Sigmoid colon (tissue), 7 donors: Measurements from ENCODE around the gene MGMT. TPM values are rescaled to one million over a fixed set of nuclear protein-coding genes. Genes with fewer than 3 reads are reported as not detected.

Source experiments
- DNase-seq: peaks from one replicate; pipeline ENCODE4 v3.0.0-alpha.2; 2019
- H3K27ac ChIP-seq, 4 donors: fragments of 200-600 bp; sonication (generic); one replicate each; pipeline ENCODE4 v1.5.1; 2016 to 2019; ENCODE audit warnings: mild to moderate bottlenecking in 1 of 4
- H3K27me3 ChIP-seq, 3 donors: fragments of 200-600 bp; sonication (generic); one replicate each; pipeline ENCODE4 v1.5.1; 2019; ENCODE audit warnings: mild to moderate bottlenecking in 1 of 3
- H3K36me3 ChIP-seq, 4 donors: fragments of 200-600 bp; sonication (generic); one replicate each; pipeline ENCODE4 v1.5.1; 2016 to 2019
- H3K4me1 ChIP-seq, 4 donors: fragments of 200-600 bp; sonication (generic); one replicate each; pipeline ENCODE4 v1.5.1; 2017 to 2019
- H3K4me3 ChIP-seq, 4 donors: fragments of 200-600 bp; sonication (generic); one replicate each; pipeline ENCODE4 v1.5.1; 2017 to 2019; ENCODE audit warnings: mild to moderate bottlenecking in 2 of 4, moderate library complexity in 1 of 4
- H3K9me3 ChIP-seq, 4 donors: fragments of 200-600 bp in 3 of 4; sonication (generic) in 3 of 4; one replicate each; pipeline versions ENCODE4 v1.5.1 to v1.6.1; 2013 to 2019
- CTCF ChIP-seq, 4 experiments: fragments of 450-650 bp in 3 of 4; fragments of 200-600 bp in 1 of 4; IDR thresholded peaks; one replicate each; pipeline ENCODE4 v1.5.1; 2016 to 2019; ENCODE audit warnings: antibody characterized with exemption in 4 of 4, mild to moderate bottlenecking in 3 of 4, moderate library complexity in 2 of 4
- EP300 ChIP-seq, 4 donors: sonication (generic); formaldehyde crosslinking; IDR thresholded peaks; one replicate each; pipeline ENCODE4 v1.6.1; 2017; ENCODE audit warnings: antibody characterized with exemption in 4 of 4
- POLR2A ChIP-seq, 2 donors: fragments of 450-650 bp; IDR thresholded peaks; one replicate each; pipeline ENCODE4 v1.6.1; 2016; ENCODE audit warnings: antibody characterized with exemption in 2 of 2, mild to moderate bottlenecking in 2 of 2, moderate library complexity in 2 of 2
- POLR2AphosphoS5 ChIP-seq, 4 donors: sonication (generic); formaldehyde crosslinking; IDR thresholded peaks; one replicate each; pipeline ENCODE4 v1.6.1; 2017; ENCODE audit warnings: antibody characterized with exemption in 4 of 4
- WGBS, 2 donors: extraction: QIAGEN DNeasy Blood & Tissue Kit; methylation state at CpG; one replicate each; pipeline ENCODE4 v1.1.7; 2013; 5-methylcytosine and 5-hydroxymethylcytosine counted together
- intact Hi-C: fragments of 100-400 bp; cut with DNase I; formaldehyde crosslinking; loops from one replicate; pipeline ENCODE4 v1.15.1; 2023
- polyA plus RNA-seq, 3 donors: library from polyadenylated mRNA; stranded (reverse); fragments of 200-250 nt; gene quantifications; one replicate each; pipeline ENCODE4 v1.2.3, GENCODE V29; 2013
- total RNA-seq, 4 donors: library from RNA; depleted of rRNA; stranded (reverse); fragments of >200 nt; gene quantifications; one replicate each; pipeline ENCODE4 v1.1.0, GENCODE V29; 2016
- donor health status: healthy with polysubstance abuse.
- donor health status: Bipolar disorder and iron deficiency.
- donor health status: healthy.

MGMT gene
- total and polyA plus RNA-seq, 7 donors, result 7.2 to 40.3 (median 24.3) TPM

GRCh38 chr10:129474642-129475041, 7.6 kb downstream of the MGMT start:
- 94 to 95% methylated on average over 11 of the region's 11 CpGs for WGBS, 2 donors
- no peak overlapping the region for H3K4me3 ChIP-seq

DNA sequence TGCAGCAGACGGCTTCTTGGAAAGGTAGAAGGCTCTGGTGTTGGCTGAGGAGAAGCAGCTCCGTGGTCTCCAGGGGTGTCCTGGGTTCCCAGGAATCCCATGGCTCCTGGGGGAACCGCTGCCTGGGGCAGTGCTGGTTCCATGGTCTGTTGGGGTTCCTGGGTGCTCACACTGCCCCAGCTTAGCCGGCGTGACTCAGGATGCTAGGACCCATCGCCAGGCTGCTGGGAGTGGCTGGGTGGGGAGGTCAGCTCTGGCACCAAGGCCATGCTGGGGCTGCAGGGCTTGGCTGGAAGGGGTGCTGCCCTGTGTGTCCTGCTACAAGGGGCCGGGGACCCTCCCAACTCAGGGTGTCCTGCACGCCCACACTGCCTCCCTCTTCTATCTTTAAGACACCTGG, 9.4 kb downstream of the MGMT start:
- H3K27ac ChIP-seq, result no peak overlapping the region
- no peak overlapping the region for H3K4me3 ChIP-seq
- H3K27me3 ChIP-seq, result no peaks in the 10 kb centered on the region
- H3K36me3 ChIP-seq, result peaks cover 0 to 9% (median 0%) of the 10 kb centered on the region in 4 donors
- peaks cover 0 to 2% (median 0%) of the 10 kb centered on the region in 4 donors for H3K9me3 ChIP-seq
- no peak for DNase-seq
- intact Hi-C loops, result no loop called here
- no peaks in the 10 kb centered on the region for H3K4me1 ChIP-seq
- 94 to 96% methylated on average over 8 of the region's 8 CpGs for WGBS, 2 donors
- TF ChIP-seq CTCF (IDR thresholded peaks at IDR 0.05) (no peak), EP300 (IDR thresholded peaks at IDR 0.05) (no peak), POLR2AphosphoS5 (IDR thresholded peaks at IDR 0.05) (no peak), POLR2A (IDR thresholded peaks at IDR 0.05) (no peak)

More at GRCh38 chr10:129474642-129475041, 7.6 kb downstream of the MGMT start:
- Histone ChIP-seq H3K4me1 (no peaks in the 10 kb centered on the region), H3K9me3 (peaks cover 0 to 2% (median 0%) of the 10 kb centered on the region in 4 donors), H3K27ac (no peak overlapping the region), H3K27me3 (no peaks in the 10 kb centered on the region), H3K36me3 (peaks cover 0 to 21% (median 2%) of the 10 kb centered on the region in 4 donors)
- DNase-seq, result no peak
- TF ChIP-seq POLR2AphosphoS5 (IDR thresholded peaks at IDR 0.05) (no peak), EP300 (IDR thresholded peaks at IDR 0.05) (no peak), CTCF (IDR thresholded peaks at IDR 0.05) (no peak), POLR2A (IDR thresholded peaks at IDR 0.05) (no peak)
- intact Hi-C loops, result no loop called here

DNA sequence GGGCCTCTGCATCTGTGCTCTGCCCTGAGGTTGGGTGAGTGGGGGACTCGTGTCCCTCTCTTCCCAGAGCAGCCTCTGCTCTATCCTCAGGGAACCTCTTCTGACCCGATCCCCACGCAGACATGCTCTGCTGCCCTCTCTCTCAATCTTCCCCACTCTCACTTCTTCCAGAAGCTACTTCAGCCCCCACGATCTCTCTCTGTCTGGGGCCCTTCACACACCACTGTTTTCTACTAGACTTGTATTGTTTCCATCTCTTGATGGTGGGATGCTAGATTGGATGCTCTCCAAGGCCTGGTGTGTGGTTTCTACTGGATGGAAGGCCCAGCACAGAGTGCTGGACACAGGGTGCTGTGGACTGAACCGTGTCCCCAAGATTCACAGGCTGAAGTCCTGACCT, 10.0 kb downstream of the MGMT start:
- 92 to 93% methylated on average over 5 of the region's 5 CpGs for WGBS, 2 donors
- no peaks in the 10 kb centered on the region for H3K27me3 ChIP-seq
- intact Hi-C loops, result no loop called here
- H3K36me3 ChIP-seq, result peaks cover 0 to 4% (median 0%) of the 10 kb centered on the region in 4 donors
- no peak overlapping the region for H3K27ac ChIP-seq
- TF ChIP-seq EP300 (IDR thresholded peaks at IDR 0.05) (no peak), POLR2A (IDR thresholded peaks at IDR 0.05) (no peak), POLR2AphosphoS5 (IDR thresholded peaks at IDR 0.05) (no peak), CTCF (IDR thresholded peaks at IDR 0.05) (no peak)
- no peak for DNase-seq
- no peak overlapping the region for H3K4me3 ChIP-seq
- no peaks in the 10 kb centered on the region for H3K4me1 ChIP-seq
- peaks cover 0 to 4% (median 0%) of the 10 kb centered on the region in 4 donors for H3K9me3 ChIP-seq

DNA sequence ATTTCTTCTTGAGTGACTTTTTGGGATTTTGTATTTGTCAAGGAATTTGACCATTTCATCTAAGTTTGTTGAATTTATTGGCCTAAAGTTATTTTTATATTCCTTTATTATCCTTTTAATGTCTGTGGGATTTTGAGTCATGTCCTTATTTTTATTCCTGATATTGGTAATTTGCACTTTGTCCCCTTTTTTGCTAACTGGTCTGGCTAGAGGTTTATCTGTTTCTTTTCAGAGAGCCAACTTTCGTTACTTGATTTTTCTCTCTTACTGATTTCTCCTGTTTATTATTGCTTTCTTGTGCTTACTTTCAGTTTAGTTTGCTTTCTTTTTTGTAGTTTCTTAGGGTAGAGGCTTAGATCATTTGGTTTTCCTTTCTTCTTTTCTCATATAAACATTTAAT, 14.6 kb downstream of the MGMT start:
- Histone ChIP-seq H3K4me1 (no peaks in the 10 kb centered on the region), H3K36me3 (no peaks in the 10 kb centered on the region), H3K27me3 (no peaks in the 10 kb centered on the region), H3K27ac (no peak overlapping the region), H3K9me3 (peaks cover 3 to 20% (median 9%) of the 10 kb centered on the region in 4 donors), H3K4me3 (no peak overlapping the region)
- WGBS, 2 donors, result 88 to 90% methylated on average over 1 of the region's 1 CpG
- intact Hi-C loops, result no loop called here
- DNase-seq, result no peak
- TF ChIP-seq EP300 (IDR thresholded peaks at IDR 0.05) (no peak), POLR2A (IDR thresholded peaks at IDR 0.05) (no peak), POLR2AphosphoS5 (IDR thresholded peaks at IDR 0.05) (no peak), CTCF (IDR thresholded peaks at IDR 0.05) (no peak)

DNA sequence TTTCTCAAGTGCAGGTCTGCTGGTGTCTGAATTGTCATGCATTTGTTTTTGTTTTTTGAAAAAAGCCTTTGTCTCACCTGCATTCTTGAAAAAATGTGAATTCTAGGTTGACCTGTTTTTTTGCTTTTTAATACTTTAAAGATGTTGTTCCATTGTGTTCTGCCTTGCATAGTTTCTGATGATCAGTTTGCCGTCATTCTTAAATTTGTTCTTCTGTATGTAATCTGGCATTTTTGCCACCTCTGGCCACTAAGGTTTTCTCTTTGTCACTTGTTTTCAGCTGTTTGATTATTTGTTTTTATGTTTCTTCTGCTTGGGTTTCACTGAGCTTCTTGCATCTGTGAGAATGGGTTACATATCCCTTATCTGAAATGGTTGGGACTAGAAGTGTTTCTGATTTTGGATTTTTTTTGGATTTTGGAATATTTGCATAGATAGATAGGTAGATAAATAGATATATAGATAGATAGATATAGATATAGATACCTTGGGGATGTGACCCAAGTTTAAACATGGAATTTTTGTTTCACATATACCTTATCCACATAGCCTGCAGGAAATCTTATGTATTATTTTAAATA, 16.5 kb downstream of the MGMT start:
- peaks cover 3 to 18% (median 9%) of the 10 kb centered on the region in 4 donors for H3K9me3 ChIP-seq

More for the DNA sequence above, 16.5 kb downstream of the MGMT start:
- WGBS, 2 donors, result 97 to 98% methylated on average over 1 of the region's 1 CpG
- no peak overlapping the region for H3K4me3 ChIP-seq
- no peak overlapping the region for H3K27ac ChIP-seq
- H3K27me3 ChIP-seq, result no peaks in the 10 kb centered on the region
- no peak for DNase-seq
- no peaks in the 10 kb centered on the region for H3K36me3 ChIP-seq
- intact Hi-C loops, result no loop called here
- no peaks in the 10 kb centered on the region for H3K4me1 ChIP-seq
- TF ChIP-seq POLR2AphosphoS5 (IDR thresholded peaks at IDR 0.05) (no peak), POLR2A (IDR thresholded peaks at IDR 0.05) (no peak)
